GM21367 (cell line): ENCODE results near the gene LIMCH1.

Experiments used
- ATAC-seq: cut with Tn5 transposase; IDR thresholded peaks from one replicate; pipeline ENCODE4 v1.9.1; 2021; ENCODE audit not compliant: unreplicated experiment

Gene LIMCH1

DNA sequence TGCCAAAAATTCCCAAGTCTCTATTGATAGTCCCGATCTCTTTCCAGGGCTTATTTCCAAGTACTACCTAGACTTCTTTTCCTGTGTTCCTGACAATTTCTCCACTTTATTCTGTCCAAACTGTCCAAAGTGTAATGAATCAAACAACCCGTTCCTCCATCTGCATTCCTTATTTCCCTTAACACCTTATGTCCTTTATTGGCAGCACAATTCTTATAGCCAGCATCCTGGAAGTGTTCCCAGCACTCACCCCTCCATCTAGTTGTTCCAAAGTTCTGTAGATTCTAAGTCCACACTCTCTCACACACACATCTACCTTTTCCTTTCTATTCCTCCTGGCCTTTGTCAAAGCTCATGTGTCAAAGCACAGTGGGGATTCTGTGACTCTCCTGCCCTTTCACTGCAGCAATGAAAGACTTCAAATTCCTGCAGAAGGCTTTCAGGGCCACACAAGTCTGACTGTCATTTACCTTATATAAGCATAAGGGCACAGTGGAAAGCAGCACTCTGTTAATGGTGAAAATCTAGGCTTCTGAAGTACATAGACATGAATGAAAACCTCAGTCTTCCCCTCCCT is 22.1 kb downstream of the LIMCH1 start:
- no peak for ATAC-seq

- no peak for ATAC-seq
Observed at GRCh38 chr4:41561244-41561643, 23.3 kb downstream of the LIMCH1 start.

DNA sequence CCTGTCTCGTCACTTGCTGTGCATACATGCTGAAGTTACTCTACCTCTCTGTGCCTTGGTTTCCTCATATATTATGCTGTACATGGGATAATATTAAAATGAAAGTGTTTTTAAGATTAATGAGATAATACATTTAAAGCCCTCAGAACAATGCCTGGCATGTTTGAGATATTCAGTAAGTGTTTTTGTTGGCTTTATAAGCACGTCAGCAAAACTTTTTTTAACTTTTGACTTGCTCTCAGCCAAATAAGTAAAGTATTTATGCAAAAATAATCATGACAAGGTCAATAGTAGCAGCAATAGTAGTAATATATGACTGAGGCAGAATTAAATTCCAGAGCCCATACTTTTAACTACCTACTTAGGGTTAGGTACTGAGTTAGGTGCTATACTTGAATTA is 29.2 kb downstream of the LIMCH1 start:
- ATAC-seq = no peak

- no peak for ATAC-seq
Observed at GRCh38 chr4:41568363-41568762, 30.4 kb downstream of the LIMCH1 start.

GRCh38 chr4:41569961-41570360 is 32.0 kb downstream of the LIMCH1 start:
- no peak for ATAC-seq

DNA sequence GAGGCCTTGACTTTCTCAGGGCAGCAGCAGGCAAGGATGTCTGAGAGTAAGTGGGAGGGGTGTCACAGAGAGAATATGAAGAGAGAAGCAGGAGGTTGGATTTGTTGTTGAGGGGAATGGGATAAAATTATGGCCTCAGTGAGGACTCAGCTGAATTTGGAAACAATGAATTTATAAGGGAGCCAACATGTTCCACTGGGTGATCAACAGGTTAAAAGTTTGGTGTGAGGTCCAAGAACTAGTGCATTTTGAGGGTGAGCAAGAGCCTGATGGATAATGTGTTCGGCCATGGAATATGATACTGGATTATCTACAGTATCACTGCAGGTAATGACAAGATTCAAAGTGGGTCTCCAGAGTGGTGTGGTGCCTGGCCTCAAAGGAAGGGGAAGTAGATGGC is 33.5 kb downstream of the LIMCH1 start:
- ATAC-seq = no peak

DNA sequence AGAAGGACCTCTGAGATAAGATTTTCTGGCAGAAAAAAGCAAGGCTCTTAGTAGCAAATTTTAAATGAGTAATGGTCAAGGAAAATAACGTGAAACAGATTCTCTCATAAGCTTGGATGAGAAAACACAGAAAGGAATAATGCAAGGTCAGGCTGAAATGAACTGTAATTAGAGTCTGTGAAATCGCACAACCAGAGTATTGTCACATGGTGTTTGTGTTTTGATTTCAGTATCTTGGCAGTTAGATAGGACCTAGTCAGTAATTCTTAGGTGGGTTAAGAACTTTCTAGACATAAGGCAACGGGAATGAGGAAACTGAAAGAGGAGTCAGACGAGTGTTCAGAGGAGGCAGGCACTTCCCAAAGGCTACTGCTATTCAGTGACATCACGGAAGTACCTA is 34.6 kb downstream of the LIMCH1 start:
- ATAC-seq = no peak

DNA sequence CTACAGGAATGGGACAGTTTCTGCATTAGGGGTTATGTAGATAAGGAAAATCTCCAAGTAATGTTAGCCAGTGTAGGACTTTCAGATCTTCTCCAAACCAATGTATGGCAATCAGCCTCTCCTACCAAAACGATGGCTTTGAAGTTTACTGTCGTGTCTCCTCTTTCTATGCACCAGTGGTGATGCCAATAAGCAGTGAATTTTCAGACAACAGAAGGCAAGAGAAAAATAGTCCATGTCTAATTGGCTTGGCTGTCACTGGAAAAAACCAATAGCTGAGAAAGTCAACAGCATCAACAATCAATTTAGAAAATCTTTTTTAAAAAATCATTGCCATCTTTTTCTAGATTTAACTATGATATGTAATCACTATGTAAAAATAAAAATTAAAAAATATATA is 35.0 kb downstream of the LIMCH1 start:
- no peak for ATAC-seq

GRCh38 chr4:41573502-41574001 is 35.6 kb downstream of the LIMCH1 start:
- no peak for ATAC-seq

DNA sequence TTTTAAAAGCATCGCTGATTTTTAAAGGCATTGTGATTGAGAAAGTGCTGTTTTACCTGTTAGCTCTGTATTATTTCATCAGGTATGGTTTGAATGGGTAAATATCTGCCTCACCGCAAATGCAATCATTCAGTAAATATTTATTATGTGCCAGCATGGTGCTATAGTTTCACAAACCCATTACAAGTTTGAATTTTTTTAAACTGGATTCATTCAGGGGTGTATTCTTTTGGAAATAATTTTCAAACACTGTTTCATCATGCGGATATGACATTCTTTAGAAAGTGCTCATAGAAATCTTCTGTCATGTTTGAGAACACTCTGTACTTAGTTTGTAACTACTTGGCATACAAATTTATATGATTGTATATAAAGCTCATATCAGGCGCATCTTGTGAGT is 37.2 kb downstream of the LIMCH1 start:
- ATAC-seq = no peak

- ATAC-seq = no peak
Observed at GRCh38 chr4:41575665-41576064, 37.7 kb downstream of the LIMCH1 start.

DNA sequence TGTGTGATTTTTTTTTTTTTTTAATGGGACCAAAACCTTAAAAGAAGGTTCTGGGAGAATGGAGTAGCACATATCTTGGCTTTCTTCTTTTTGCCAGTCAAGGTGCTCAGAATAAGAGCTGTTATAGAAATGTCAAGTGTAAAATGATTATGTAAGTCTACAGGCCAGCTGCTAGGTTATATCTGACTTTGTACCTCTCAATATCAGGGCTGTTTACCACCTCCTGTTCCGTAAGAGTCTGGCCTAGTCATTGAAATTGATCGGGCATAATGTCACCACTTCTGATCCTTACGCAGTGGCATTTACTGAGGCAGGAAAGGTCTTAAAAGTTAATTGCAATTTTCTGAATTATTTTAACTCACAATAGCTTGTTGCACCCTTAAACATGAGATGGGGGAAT is 41.1 kb downstream of the LIMCH1 start:
- no peak for ATAC-seq

GRCh38 chr4:41579526-41579925 is 41.6 kb downstream of the LIMCH1 start:
- no peak for ATAC-seq

DNA sequence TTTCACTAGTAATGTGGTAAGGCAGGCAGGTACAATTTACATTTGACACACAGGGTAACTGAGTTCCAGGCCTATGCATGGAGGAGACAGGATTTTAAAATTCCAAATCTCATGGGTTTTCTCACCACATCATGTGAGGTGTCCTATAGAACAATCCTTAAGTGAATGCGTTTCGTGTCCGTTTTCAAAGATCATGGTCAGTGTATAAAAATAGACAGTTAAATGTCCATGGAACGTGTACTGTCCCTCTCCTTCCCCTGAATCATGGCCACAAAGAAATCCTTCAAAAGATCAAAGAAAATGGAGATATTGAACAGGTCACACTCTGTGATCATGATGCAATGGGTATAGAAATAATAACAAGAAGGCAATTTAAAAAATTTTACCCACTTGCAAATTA is 42.0 kb downstream of the LIMCH1 start:
- no peak for ATAC-seq

DNA sequence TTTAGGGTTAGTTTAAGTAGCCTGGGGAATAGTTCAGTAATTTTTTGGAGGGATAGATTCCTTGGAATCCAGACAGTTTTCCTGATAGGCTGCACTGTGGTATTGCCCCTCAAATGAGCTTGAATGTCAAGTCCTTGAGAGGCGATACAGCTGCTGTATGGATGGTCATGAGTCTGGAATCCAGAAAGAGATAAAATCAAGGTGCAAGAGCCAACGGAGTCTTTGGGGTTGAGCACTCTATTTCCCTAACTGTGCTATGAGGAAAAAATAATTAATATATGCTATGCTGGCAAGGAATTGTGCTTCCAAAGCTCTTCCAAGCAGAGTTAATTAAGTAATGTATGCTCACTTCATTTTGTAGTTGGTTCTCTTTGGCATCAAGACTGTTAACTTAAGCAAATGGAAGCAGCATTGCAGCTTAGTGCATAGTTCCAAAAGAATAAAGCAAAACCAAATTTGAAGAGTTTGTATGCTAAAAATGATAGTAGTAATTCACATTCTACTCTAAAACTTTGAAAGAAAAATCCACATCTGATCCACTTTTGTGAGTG is 48.8 kb downstream of the LIMCH1 start:
- ATAC-seq = no peak

DNA sequence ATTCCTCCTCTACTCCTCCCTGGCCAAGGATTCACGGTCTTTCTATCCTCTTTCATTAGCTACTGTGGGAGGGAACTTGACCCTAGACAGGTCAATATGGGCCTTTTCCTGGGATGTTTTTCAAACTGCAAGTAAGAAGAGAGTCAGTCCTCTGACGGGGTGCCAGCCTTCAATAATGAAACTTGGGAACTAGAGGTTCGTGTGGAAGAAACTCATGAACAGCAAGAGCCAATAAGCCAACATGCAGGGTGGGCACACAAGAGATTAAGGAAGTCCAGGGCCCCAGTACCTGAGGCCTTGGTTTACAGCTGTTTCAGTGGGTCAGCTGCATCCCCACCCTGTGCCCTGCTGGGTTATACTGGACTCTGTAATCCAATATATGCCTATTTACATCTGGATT is 49.3 kb downstream of the LIMCH1 start:
- no peak for ATAC-seq

DNA sequence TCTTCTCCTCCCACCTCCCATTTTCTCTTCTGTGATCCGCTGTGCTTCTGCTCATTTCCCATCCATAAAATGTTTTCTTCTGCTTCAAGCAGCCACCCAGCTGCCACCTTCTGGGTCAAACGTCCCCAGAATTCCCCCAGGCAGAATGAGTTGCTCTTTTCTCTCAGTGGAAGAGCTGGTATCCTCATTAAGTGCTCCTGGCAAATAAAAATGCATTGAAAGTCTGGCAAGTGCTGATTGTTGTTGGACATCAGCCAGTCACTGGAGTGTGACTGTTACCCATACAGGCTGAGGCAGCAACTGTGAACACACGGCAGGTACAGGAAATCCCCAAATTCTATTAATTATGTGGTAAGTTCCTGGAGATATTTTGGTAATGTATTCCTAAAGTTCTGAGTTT is 52.6 kb downstream of the LIMCH1 start:
- no peak for ATAC-seq

DNA sequence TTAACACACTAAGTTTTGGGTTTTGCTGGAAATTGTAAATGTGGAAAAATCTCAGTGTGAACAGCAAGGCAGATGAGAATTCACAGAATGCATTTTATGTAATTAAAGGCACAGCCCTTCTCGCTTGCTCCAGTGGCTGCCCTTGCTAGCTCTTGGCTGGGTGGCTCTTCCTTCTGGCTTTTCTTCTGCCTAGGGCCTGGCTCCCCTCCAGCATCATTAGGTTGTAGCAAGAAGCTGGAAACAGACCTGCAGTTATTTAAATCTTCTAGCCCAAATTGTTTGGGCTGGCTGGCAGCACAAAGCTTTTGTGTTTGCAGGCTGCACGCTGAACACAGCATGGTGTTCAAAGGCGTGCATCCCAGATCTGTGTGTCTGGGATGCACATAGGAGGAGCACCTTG is 56.5 kb downstream of the LIMCH1 start:
- no peak for ATAC-seq

GRCh38 chr4:41597494-41597893 is 59.5 kb downstream of the LIMCH1 start:
- ATAC-seq = no peak

DNA sequence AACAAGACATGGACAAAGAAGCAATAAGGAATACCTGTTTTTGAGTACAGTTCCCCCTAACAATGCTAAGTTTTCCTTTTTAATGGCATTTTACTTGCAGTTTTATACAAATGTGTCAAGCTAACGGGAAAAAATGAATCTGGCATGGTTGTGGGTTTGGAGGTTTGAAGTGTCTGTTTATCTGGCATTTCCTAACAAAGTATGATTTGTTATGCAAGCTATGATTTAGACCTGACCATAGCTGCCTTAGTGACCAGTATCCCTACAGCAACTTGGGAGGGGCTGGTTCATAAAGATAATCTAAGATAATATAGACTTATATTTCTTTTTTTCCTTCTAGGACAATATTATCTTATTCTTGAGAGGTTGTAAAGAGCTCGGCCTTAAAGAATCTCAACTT is 60.6 kb downstream of the LIMCH1 start:
- ATAC-seq = no peak

DNA sequence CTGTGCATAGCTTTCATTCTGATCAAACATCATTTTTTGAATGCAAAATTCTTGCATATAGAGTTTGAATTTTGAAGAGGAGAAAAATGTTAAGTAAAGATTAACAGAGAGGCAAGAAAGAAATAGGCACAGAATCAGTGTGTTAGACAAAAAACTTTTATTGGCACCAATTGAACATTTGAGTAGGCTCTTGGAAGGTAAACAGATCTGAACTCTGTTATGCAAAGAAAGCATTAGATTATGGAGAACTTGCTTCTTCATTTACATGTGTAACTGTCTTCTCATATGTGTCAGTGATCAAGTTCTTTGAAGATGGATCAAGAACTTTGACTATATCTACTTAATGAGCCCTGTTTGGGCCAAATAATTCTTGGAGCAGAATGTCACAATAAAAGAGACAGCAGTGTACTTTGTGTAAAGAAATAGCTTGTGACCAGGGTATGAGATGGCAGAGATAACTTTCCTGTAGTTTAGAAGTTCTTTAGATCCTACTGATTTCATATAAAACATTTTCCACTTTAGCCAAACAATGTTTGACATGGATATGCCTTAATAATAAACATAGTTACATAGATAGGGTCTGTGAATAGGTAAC is 61.3 kb downstream of the LIMCH1 start:
- no peak for ATAC-seq

GRCh38 chr4:41600243-41600912 is 62.4 kb downstream of the LIMCH1 start:
- no peak for ATAC-seq
